OCI-LY3 (cell line): Measurements from ENCODE around the gene ACADVL.

Experiments used
- H2AFZ ChIP-seq: fragments of 200-600, 300-600 bp; shearing (Covaris generic); 2 replicates; pipeline ENCODE4 v1.6.0; 2014; ENCODE audit warnings: antibody characterized with exemption, low read depth, low read length
- H3K27ac ChIP-seq: fragments of 200-600, 300-600 bp; sonication (generic); 2 replicates; pipeline ENCODE4 v1.5.1; 2014; ENCODE audit warnings: mild to moderate bottlenecking, low read length, moderate library complexity, mixed read lengths
- H3K27me3 ChIP-seq: fragments of 200-600, 300-600 bp; sonication (generic); 2 replicates; pipeline ENCODE4 v1.6.1; 2014; ENCODE audit warnings: low read depth, low read length, mixed read lengths
- H3K36me3 ChIP-seq: fragments of 200-600, 300-600 bp; sonication (generic); replicated peaks from 2 replicates; pipeline ENCODE3; 2014; ENCODE audit warnings: low read depth, low read length, mixed read lengths
- H3K4me1 ChIP-seq: fragments of 300-600, 200-600 bp; sonication (generic); 2 replicates; pipeline ENCODE4 v1.6.1; 2014; ENCODE audit warnings: low read length, mixed read lengths
- H3K4me2 ChIP-seq: fragments of 200-600, 300-600 bp; sonication (generic); 2 replicates; pipeline ENCODE4 v1.6.1; 2014; ENCODE audit warnings: low read length, mixed read lengths
- H3K4me3 ChIP-seq: fragments of 300-600, 200-600 bp; sonication (generic); 2 replicates; pipeline ENCODE4 v1.5.1; 2014; ENCODE audit warnings: antibody characterized with exemption, mild to moderate bottlenecking, low read length, moderate library complexity
- H3K79me2 ChIP-seq: fragments of 300-600, 200-600 bp; shearing (Covaris generic); 2 replicates; pipeline ENCODE4 v1.6.1; 2014; ENCODE audit warnings: mild to moderate bottlenecking, low read length, mixed read lengths
- H3K9ac ChIP-seq: fragments of 300-600, 200-600 bp; shearing (Covaris generic); 2 replicates; pipeline ENCODE4 v1.6.0; 2014; ENCODE audit warnings: mild to moderate bottlenecking, low read length, moderate library complexity
- H3K9me3 ChIP-seq: fragments of 200-600, 300-600 bp; shearing (Covaris generic); 2 replicates; pipeline ENCODE4 v1.6.1; 2014; ENCODE audit warnings: low read length, mixed read lengths; ENCODE audit not compliant: insufficient read depth
- H4K20me1 ChIP-seq: fragments of 200-600, 300-600 bp; sonication (generic); 2 replicates; pipeline ENCODE4 v1.6.1; 2016; ENCODE audit warnings: low read length, mixed read lengths; ENCODE audit not compliant: insufficient read depth
- CTCF ChIP-seq: fragments of 200-600, 300-600 bp; sonication (generic); IDR thresholded peaks from 2 replicates; pipeline ENCODE4 v1.5.1; 2014; ENCODE audit warnings: antibody characterized with exemption, low read length, low read depth
- EZH2phosphoT487 ChIP-seq: fragments of 200-600 bp; shearing (Covaris generic); IDR thresholded peaks from 2 replicates; pipeline ENCODE4 v1.6.1; 2018; ENCODE audit warnings: antibody characterized with exemption, mixed run types, low read depth

ACADVL gene

DNA sequence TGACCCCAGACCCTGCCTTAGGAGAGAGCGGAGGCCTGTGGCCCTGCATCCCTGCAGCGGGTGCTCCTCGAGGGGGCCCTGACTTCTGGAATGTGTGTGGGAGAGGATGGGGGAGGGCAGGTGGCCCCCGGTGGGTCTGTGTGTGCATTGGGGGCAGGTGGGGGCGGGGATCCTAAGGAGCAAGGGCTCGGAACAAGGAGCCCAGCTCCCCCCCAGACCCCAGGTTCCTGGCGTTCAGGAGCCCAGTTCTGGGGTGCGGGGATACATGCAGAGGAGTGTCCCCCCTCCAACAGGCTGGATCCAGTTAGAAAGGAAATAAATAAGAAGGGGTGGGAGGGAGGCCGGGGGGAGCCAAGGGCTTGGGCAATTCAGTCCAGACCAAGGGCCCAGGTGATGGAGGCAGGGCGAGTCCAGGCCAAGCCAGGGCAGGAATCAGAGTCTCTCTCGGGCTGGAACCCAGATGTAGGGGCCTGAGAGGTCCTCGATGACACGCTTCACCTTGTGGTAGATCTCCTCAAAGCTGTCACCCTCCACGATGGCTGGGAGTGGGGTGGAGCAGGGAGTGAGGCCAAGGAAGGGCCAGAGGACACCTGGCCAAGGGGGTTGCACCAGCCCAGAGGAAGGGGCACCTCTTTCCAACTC is 29.3 kb upstream of the ACADVL start:
- peaks cover 6% of the 10 kb centered on the region for H3K4me1 ChIP-seq
- H3K27ac ChIP-seq: no peak overlapping the region
- no peaks in the 10 kb centered on the region for H3K79me2 ChIP-seq
- no peak overlapping the region for H3K4me2 ChIP-seq
- H3K9me3 ChIP-seq: no peaks in the 10 kb centered on the region
- no peaks in the 10 kb centered on the region for H4K20me1 ChIP-seq
- H3K4me3 ChIP-seq: no peak overlapping the region
- H3K36me3 ChIP-seq: no peaks in the 10 kb centered on the region
- no peaks in the 10 kb centered on the region for H3K27me3 ChIP-seq
- H3K9ac ChIP-seq: no peak overlapping the region
- H2AFZ ChIP-seq: no peak overlapping the region
- TF ChIP-seq EZH2phosphoT487 (no peak), CTCF (no peak)

- H3K9ac ChIP-seq: no peak overlapping the region
- H3K9me3 ChIP-seq: no peaks in the 10 kb centered on the region
- no peaks in the 10 kb centered on the region for H3K27me3 ChIP-seq
- H3K36me3 ChIP-seq: no peaks in the 10 kb centered on the region
- H3K27ac ChIP-seq: no peak overlapping the region
- H4K20me1 ChIP-seq: no peaks in the 10 kb centered on the region
- peak overlapping the region; percentile 49; the same call in 1 of the 2 replicates for H3K4me2 ChIP-seq
- no peak overlapping the region for H3K4me3 ChIP-seq
- H3K4me1 ChIP-seq: peaks cover 6% of the 10 kb centered on the region
- H2AFZ ChIP-seq: no peak overlapping the region
- no peak for TF ChIP-seq CTCF
- TF ChIP-seq EZH2phosphoT487: no peak
- H3K79me2 ChIP-seq: no peaks in the 10 kb centered on the region
Measured at GRCh38 chr17:7191069-7191468, 28.7 kb upstream of the ACADVL start.

DNA sequence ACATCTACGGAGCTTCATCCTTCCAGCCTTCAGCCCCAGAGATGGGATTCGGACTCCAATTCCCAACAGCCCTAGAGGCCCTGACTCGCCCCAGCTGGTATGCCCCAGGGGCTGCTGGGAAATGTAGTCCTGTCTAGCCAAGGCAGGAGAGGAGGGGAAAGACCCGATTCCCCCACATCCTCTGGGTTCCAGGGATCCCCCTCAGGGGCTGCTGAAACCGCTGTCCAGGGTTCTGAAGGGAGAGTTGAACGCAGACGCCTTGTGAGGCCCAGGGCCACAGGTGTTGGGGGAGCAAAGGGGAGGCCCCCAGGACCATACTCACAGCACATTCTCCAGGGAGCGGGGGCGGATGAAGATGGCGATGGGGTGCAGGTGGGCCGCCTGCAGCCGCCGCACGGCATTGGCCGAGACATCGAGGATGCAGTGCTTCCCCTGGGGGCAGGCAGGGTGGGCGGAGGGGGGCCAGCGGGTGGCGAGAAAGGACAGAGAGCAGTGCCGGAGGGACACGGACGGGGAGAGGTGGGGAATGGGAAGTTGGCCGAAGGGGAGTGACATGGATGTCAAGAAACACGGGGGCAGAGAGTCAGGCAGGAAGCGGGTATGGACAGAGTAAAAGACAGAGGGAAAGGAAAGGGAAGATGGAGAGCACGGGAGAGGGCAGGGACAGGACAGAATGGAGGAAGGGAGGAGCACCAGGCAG is 28.0 kb upstream of the ACADVL start:
- H3K4me2 ChIP-seq: peak overlapping the region; percentile 49
- TF ChIP-seq EZH2phosphoT487 (no peak), CTCF (no peak)
- no peaks in the 10 kb centered on the region for H3K79me2 ChIP-seq
- H3K36me3 ChIP-seq: no peaks in the 10 kb centered on the region
- H2AFZ ChIP-seq: no peak overlapping the region
- H3K4me1 ChIP-seq: peaks cover 6% of the 10 kb centered on the region
- no peak overlapping the region for H3K9ac ChIP-seq
- H3K27ac ChIP-seq: no peak overlapping the region
- no peaks in the 10 kb centered on the region for H4K20me1 ChIP-seq
- H3K4me3 ChIP-seq: peak overlapping the region; percentile 49
- no peaks in the 10 kb centered on the region for H3K9me3 ChIP-seq
- H3K27me3 ChIP-seq: no peaks in the 10 kb centered on the region

GRCh38 chr17:7192271-7192937 is 27.3 kb upstream of the ACADVL start:
- Histone ChIP-seq H3K4me2 (peak overlapping the region; percentile 49; the same call in 1 of the 2 replicates), H2AFZ (no peak overlapping the region), H3K27me3 (no peaks in the 10 kb centered on the region), H3K79me2 (no peaks in the 10 kb centered on the region), H3K4me1 (peaks cover 6% of the 10 kb centered on the region), H3K9ac (no peak overlapping the region), H4K20me1 (no peaks in the 10 kb centered on the region), H3K36me3 (no peaks in the 10 kb centered on the region), H3K4me3 (no peak overlapping the region), H3K27ac (no peak overlapping the region), H3K9me3 (no peaks in the 10 kb centered on the region)
- TF ChIP-seq CTCF (no peak), EZH2phosphoT487 (no peak)
